Central memory CD8-positive, alpha-beta T cell (primary cell): ENCODE measurements around the gene DXO.
A peak's percentile ranks its signal among the peaks of the same experiment; 100 is the strongest.
"Not testable (repeated sequence)": the region's sequence is repeated elsewhere in the genome, so short reads cannot be mapped to it uniquely, and the experiment has no call there.

ENCODE experiments used
- ATAC-seq: fragments of 150-1000 bp; cut with Tn5 transposase; replicated peaks from 2 replicates; pipeline ENCODE4 v1.10.0; 2022; ENCODE audit warnings: mild to moderate bottlenecking, moderate FRiP score, moderate number of reproducible peaks; ENCODE audit not compliant: poor library complexity, severe bottlenecking; ENCODE audit errors: extremely low read depth
- DNase-seq, 2 donors: peaks; one replicate each; pipeline ENCODE4 v3.0.0; 2021; ENCODE audit warnings: low spot score in 2 of 2
- H3K27ac Mint-ChIP-seq: one replicate; pipeline ENCODE4 v1.8.0; 2022; ENCODE audit warnings: low read depth, mild to moderate bottlenecking, moderate library complexity, mixed read lengths
- H3K27me3 Mint-ChIP-seq: one replicate; pipeline ENCODE4 v1.8.0; 2022; ENCODE audit warnings: mixed read lengths
- H3K36me3 Mint-ChIP-seq: one replicate; pipeline ENCODE4 v1.8.0; 2022; ENCODE audit warnings: mild to moderate bottlenecking, moderate library complexity, mixed read lengths; ENCODE audit not compliant: insufficient read depth
- H3K4me1 Mint-ChIP-seq: one replicate; pipeline ENCODE4 v1.8.0; 2022; ENCODE audit warnings: mixed read lengths
- H3K4me3 Mint-ChIP-seq: one replicate; pipeline ENCODE4 v1.8.0; 2022; ENCODE audit warnings: mild to moderate bottlenecking, moderate library complexity, mixed read lengths
- H3K9me3 Mint-ChIP-seq: one replicate; pipeline ENCODE4 v1.8.0; 2022; ENCODE audit warnings: mixed read lengths

DXO gene

GRCh38 chr6:31971993-31972708 lies at the start of gene DXO:
TSS of gene DXO (minus strand) at chr6:31972138. CDS start at chr6:31971675, 463 bp downstream.
- peak within 1 kb of the TSS; percentile 99 for H3K27ac Mint-ChIP-seq
- H3K4me3 Mint-ChIP-seq, result peak within 1 kb of the TSS; percentile 81
- H3K36me3 Mint-ChIP-seq, result peaks cover 29% of the 10 kb centered on the region
- H3K4me1 Mint-ChIP-seq, result peaks cover 45% of the 10 kb centered on the region
- DNase-seq, result peak; percentile 95 to 100
- H3K27me3 Mint-ChIP-seq, result no peaks in the 10 kb centered on the region
- peak; percentile 96 for ATAC-seq
- no peaks in the 10 kb centered on the region for H3K9me3 Mint-ChIP-seq

DNA sequence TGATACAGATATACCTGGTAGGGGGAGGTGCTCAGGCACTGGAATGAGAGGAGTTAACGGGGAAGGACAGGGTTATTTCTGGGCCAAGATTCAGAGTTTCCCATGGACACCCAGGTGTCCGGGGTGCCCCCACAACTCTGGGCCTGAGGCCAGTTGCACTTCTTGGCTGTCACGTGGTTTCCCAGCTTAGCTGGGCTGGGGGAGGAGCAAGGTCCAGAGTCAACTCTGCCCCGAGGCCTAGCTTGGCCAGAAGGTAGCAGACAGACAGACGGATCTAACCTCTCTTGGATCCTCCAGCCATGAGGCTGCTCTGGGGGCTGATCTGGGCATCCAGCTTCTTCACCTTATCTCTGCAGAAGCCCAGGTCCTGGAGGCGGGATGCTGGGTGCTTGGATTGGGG lies 42.6 kb upstream of the DXO start, which contains the start of gene C4B:
C4B (plus strand) TSS at position 249 of the 400 bp plus-strand sequence; CDS start at position 300, 51 bp downstream.
- H3K27ac Mint-ChIP-seq, H3K4me3 Mint-ChIP-seq, H3K27me3 Mint-ChIP-seq, H3K4me1 Mint-ChIP-seq, H3K36me3 Mint-ChIP-seq, DNase-seq, ATAC-seq, H3K9me3 Mint-ChIP-seq: not testable (repeated sequence)

- H3K9me3 Mint-ChIP-seq, H3K4me3 Mint-ChIP-seq, H3K27me3 Mint-ChIP-seq, H3K36me3 Mint-ChIP-seq, H3K27ac Mint-ChIP-seq, H3K4me1 Mint-ChIP-seq, ATAC-seq, DNase-seq: not testable (repeated sequence)
Measured at GRCh38 chr6:32013738-32014137, 41.8 kb upstream of the DXO start.

- H3K4me1 Mint-ChIP-seq, DNase-seq, H3K4me3 Mint-ChIP-seq, H3K27ac Mint-ChIP-seq, ATAC-seq, H3K9me3 Mint-ChIP-seq, H3K36me3 Mint-ChIP-seq, H3K27me3 Mint-ChIP-seq: not testable (repeated sequence)
Measured at GRCh38 chr6:32012941-32013617, 41.1 kb upstream of the DXO start.

- ATAC-seq, H3K4me1 Mint-ChIP-seq, H3K9me3 Mint-ChIP-seq, H3K36me3 Mint-ChIP-seq, H3K27me3 Mint-ChIP-seq, H3K4me3 Mint-ChIP-seq, DNase-seq, H3K27ac Mint-ChIP-seq: not testable (repeated sequence)
Measured at GRCh38 chr6:32010856-32011530, 39.1 kb upstream of the DXO start.

DNA sequence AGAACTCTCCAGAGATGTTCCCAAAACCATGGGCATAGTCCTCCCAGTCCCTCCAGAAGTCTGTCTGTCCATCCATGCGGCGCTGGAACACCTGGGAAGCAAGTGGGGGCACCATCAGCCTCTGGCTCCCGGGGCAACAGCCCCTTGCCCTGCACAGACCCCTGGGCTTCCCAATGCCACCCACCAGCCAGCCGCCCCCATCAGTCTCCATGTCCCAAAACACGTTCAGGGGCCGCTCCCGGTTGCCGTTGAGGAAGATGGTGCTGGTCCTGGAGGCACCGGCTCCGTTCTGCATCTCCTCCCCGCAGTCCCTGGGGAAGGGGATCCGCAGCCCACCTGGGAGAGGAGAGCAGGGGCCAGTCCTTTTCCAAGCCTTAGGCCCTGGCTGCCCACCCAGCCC lies 37.6 kb upstream of the DXO start:
- not testable (repeated sequence) for H3K36me3 Mint-ChIP-seq, H3K4me1 Mint-ChIP-seq, ATAC-seq, H3K4me3 Mint-ChIP-seq, DNase-seq, H3K9me3 Mint-ChIP-seq, H3K27ac Mint-ChIP-seq, H3K27me3 Mint-ChIP-seq

- DNase-seq, H3K4me1 Mint-ChIP-seq, H3K27me3 Mint-ChIP-seq, H3K36me3 Mint-ChIP-seq, H3K27ac Mint-ChIP-seq, H3K9me3 Mint-ChIP-seq, H3K4me3 Mint-ChIP-seq, ATAC-seq: not testable (repeated sequence)
Measured at GRCh38 chr6:32008616-32009015, 36.7 kb upstream of the DXO start.

- H3K27ac Mint-ChIP-seq, H3K27me3 Mint-ChIP-seq, H3K4me1 Mint-ChIP-seq, H3K9me3 Mint-ChIP-seq, H3K36me3 Mint-ChIP-seq, ATAC-seq, H3K4me3 Mint-ChIP-seq, DNase-seq: not testable (repeated sequence)
Measured at GRCh38 chr6:32008037-32008436, 36.1 kb upstream of the DXO start.

GRCh38 chr6:32007086-32007485 lies 35.1 kb upstream of the DXO start:
- not testable (repeated sequence) for H3K27ac Mint-ChIP-seq

GRCh38 chr6:32005991-32006529 lies 34.1 kb upstream of the DXO start:
- ATAC-seq, H3K27ac Mint-ChIP-seq, H3K36me3 Mint-ChIP-seq, H3K27me3 Mint-ChIP-seq, H3K9me3 Mint-ChIP-seq, DNase-seq, H3K4me3 Mint-ChIP-seq, H3K4me1 Mint-ChIP-seq: not testable (repeated sequence)

More at GRCh38 chr6:32007086-32007485, 35.1 kb upstream of the DXO start:
- not testable (repeated sequence) for H3K4me3 Mint-ChIP-seq, ATAC-seq, H3K4me1 Mint-ChIP-seq, H3K9me3 Mint-ChIP-seq, DNase-seq, H3K27me3 Mint-ChIP-seq, H3K36me3 Mint-ChIP-seq

GRCh38 chr6:32005538-32005880 lies 33.6 kb upstream of the DXO start:
- not testable (repeated sequence) for H3K27me3 Mint-ChIP-seq, ATAC-seq, DNase-seq, H3K36me3 Mint-ChIP-seq, H3K4me3 Mint-ChIP-seq, H3K27ac Mint-ChIP-seq, H3K4me1 Mint-ChIP-seq, H3K9me3 Mint-ChIP-seq

DNA sequence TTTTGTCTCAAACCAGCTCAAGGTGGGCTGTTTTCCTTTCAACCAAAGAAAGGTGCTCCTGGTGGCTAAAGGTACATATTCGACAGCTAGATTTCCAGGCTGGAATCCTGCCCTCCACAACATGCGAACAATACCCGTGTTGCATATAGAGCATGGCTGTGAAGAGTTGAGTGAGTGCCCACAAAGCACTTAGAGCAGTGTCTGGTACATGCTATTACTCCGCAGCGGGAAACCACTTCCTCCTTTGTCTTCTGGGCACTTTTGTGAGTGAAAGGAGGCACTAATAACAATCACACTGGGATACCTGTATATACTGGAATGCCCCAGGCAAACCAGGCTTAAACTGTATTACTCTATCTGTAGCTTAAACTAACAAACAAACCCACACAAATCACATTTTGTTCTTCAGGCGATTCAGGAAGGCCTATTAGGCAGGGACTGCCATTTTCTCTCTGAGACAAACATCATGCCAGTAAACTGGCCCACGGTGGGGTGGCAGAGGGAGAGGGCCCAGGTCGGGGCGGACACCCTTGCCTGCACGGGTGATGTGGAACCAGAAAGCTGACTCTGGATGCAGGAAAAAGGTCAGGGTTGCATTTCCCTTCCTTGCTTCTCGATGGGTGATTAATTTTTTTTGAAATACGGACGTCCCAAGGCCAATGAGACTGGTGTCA lies 33.1 kb upstream of the DXO start:
- peak overlapping the region; percentile 32 for H3K27ac Mint-ChIP-seq

More for the DNA sequence above, 33.1 kb upstream of the DXO start:
- H3K4me3 Mint-ChIP-seq, H3K9me3 Mint-ChIP-seq, DNase-seq, H3K36me3 Mint-ChIP-seq, H3K27me3 Mint-ChIP-seq, H3K4me1 Mint-ChIP-seq: not testable (repeated sequence)
- ATAC-seq, result peak; percentile 94
